Upper lobe of left lung (tissue), 6 donors: ENCODE results near the gene HOGA1. TPM values are rescaled to one million over a fixed set of nuclear protein-coding genes. Genes with fewer than 3 reads are reported as not detected.
A peak's percentile ranks its signal among the peaks of the same experiment; 100 is the strongest.

ENCODE experiments used
- ATAC-seq, 2 donors: fragments of 200-7000 bp; cut with Tn5 transposase; one replicate each; pipeline ENCODE4 v1.9.1; 2022; ENCODE audit warnings: mild to moderate bottlenecking in 2 of 2, moderate library complexity in 2 of 2; ENCODE audit not compliant: low FRiP score in 2 of 2
- DNase-seq, 2 donors: peaks; one replicate each; pipeline ENCODE4 v3.0.0-alpha.2; 2019 to 2020
- H3K27ac ChIP-seq, 4 donors: fragments of 200-600 bp; sonication (generic); one replicate each; pipeline ENCODE4 v1.5.1; 2016 to 2019
- H3K27me3 ChIP-seq, 4 donors: fragments of 200-600 bp; sonication (generic); one replicate each; pipeline ENCODE4 v1.5.1; 2017 to 2019
- H3K36me3 ChIP-seq, 4 donors: fragments of 200-600 bp; sonication (generic); one replicate each; pipeline ENCODE4 v1.5.1; 2016 to 2019
- H3K4me1 ChIP-seq, 4 donors: fragments of 200-600 bp; sonication (generic); one replicate each; pipeline ENCODE4 v1.5.1; 2018 to 2019
- H3K4me3 ChIP-seq, 4 donors: fragments of 200-600 bp; sonication (generic); one replicate each; pipeline ENCODE4 v1.5.1; 2017 to 2019; ENCODE audit warnings: mild to moderate bottlenecking in 2 of 4, moderate library complexity in 1 of 4
- H3K9me3 ChIP-seq, 4 donors: fragments of 200-600 bp; sonication (generic); one replicate each; pipeline ENCODE4 v1.5.1; 2018 to 2019
- EP300 ChIP-seq, 4 donors: sonication (generic); formaldehyde crosslinking; IDR thresholded peaks; one replicate each; pipeline ENCODE4 v1.5.1; 2017; ENCODE audit warnings: antibody characterized with exemption in 4 of 4, control low read depth in 2 of 4
- POLR2A ChIP-seq, 4 donors: fragments of 450-650 bp; IDR thresholded peaks; one replicate each; pipeline ENCODE4 v1.5.1; 2016 to 2017; ENCODE audit warnings: antibody characterized with exemption in 4 of 4, mild to moderate bottlenecking in 2 of 4
- POLR2AphosphoS5 ChIP-seq, 2 donors: sonication (generic); formaldehyde crosslinking; IDR thresholded peaks; one replicate each; pipeline ENCODE4 v1.5.1; 2017; ENCODE audit warnings: antibody characterized with exemption in 2 of 2
- WGBS, 2 donors: methylation state at CpG; one replicate each; pipeline ENCODE4 v1.1.5; 2017 to 2018; 5-methylcytosine and 5-hydroxymethylcytosine counted together
- total RNA-seq, 6 donors: library from RNA; depleted of rRNA in 4 of 6; stranded (reverse); fragments of >200 nt in 4 of 6; gene quantifications; one replicate each; pipeline versions ENCODE4 v1.1.0 to v1.2.1, GENCODE V29; 2016 to 2021
- TF ChIP-seq, protein P1 (sequence below), 6 experiments: fragments of 450-650 bp in 4 of 6; fragments of 200-600 bp in 2 of 6; sonication (generic) in 2 of 6; IDR thresholded peaks; one replicate each; pipeline ENCODE4 v1.5.1; 2016 to 2019; ENCODE audit warnings: antibody characterized with exemption in 6 of 6
- donor health status: DM: no; HTN: no; CAD: no; lungs with moderate emphysema.
- donor health status: DM: no; HTN: yes; CAD: no; lungs with severe emphysema.

HOGA1 gene
- total RNA-seq = 1 to 10 TPM in 5 of 6 donors, under 1 TPM in 1; 0.39 to 4.2 (median 1.9) TPM

DNA sequence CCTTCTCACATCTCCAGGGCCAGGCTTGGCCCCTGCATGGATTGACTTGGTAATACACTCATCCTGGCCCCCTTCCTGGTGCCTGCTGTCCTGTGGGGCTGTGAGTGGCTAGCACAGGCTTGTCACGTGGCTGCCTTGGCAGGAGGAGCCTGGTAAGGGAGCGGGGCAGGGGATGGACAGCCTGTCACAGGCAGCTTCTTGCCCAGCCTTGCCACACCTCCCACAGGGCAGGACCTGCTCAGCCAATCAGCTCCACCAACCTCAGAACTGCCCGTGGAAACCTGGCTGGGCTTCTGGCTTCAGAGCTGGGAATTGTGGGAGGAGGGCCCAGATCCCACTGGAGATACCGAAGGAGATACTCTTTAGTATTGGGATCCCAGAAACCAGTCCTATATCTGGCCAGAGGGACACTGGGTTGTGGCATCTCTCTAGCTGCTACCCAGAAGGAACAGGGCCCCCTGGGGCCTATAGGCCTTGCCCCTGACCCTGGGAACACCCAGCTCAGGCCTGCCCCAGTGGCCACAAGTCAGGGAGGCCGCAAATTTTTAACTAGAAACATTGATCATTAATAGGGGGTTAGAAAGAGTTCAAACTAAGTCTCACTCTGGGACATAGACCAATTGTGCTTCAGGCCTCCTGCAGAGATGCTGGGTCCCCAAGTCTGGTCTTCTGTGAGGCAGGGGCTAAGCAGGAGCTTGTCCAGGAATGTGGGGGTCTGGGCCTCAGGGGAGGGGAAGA, at the start of gene HOGA1:
Gene HOGA1 (plus strand): TSS at position 330 of the 738 bp plus-strand sequence. CDS start 315 bp downstream, at position 645.
- DNase-seq (peak in 1 of 2 donors; percentile 50), ATAC-seq (peak; percentile 54 to 68)
- Histone ChIP-seq H3K4me3 (no peak within 1 kb of the TSS), H3K9me3 (no peaks in the 10 kb centered on the region), H3K36me3 (no peaks in the 10 kb centered on the region), H3K27ac (peak within 1 kb of the TSS in 2 of 4 donors; percentile 39 to 45), H3K27me3 (no peaks in the 10 kb centered on the region), H3K4me1 (peaks cover 0 to 6% (median 0%) of the 10 kb centered on the region in 4 donors)
- 50 to 80% methylated on average over 1 to 5 of the region's 5 CpGs for WGBS, 2 donors
- no peak for TF ChIP-seq POLR2A (IDR thresholded peaks at IDR 0.05)
- no peak for TF ChIP-seq EP300 (IDR thresholded peaks at IDR 0.05)
- no peak for TF ChIP-seq POLR2AphosphoS5 (IDR thresholded peaks at IDR 0.05)
- TF ChIP-seq, protein P1, sequence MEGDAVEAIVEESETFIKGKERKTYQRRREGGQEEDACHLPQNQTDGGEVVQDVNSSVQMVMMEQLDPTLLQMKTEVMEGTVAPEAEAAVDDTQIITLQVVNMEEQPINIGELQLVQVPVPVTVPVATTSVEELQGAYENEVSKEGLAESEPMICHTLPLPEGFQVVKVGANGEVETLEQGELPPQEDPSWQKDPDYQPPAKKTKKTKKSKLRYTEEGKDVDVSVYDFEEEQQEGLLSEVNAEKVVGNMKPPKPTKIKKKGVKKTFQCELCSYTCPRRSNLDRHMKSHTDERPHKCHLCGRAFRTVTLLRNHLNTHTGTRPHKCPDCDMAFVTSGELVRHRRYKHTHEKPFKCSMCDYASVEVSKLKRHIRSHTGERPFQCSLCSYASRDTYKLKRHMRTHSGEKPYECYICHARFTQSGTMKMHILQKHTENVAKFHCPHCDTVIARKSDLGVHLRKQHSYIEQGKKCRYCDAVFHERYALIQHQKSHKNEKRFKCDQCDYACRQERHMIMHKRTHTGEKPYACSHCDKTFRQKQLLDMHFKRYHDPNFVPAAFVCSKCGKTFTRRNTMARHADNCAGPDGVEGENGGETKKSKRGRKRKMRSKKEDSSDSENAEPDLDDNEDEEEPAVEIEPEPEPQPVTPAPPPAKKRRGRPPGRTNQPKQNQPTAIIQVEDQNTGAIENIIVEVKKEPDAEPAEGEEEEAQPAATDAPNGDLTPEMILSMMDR (IDR thresholded peaks at IDR 0.05) = no peak

DNA sequence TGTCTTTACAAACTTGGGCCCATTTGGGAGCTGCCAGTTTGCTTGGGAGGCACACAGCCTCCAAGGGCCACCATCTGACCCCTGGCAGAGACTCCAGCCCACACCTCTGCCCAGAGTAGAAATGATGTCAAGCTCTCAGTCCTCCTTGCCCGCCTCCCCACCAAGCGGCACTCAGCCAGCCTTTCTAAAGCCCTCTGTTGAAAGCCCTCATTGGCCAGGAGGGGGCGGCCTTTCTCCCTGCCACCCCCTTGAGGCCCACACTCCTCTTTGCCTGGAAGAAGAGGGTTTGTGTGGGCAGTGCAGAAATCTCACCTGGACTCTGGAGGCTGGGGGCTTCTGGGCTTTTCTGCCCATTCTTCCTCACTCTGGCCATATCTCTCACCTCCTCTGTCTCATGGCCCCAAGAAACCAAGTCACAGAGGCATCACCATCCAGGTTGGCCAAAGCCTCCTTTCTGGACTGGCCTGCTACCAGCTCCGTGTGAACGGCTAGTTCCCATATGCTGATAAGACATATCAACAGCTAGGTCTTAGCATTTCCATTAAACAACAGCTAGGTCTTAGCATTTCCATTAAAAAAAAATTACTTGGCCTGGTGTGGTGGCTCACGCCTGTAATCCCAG, 49.3 kb upstream of the HOGA1 start:
- DNase-seq (peak in 1 of 2 donors; percentile 36), ATAC-seq (peak in 1 of 2 donors; percentile 46)
- Histone ChIP-seq H3K4me3 (no peak overlapping the region), H3K27me3 (no peaks in the 10 kb centered on the region), H3K36me3 (no peaks in the 10 kb centered on the region), H3K4me1 (peaks cover 0 to 11% (median 6%) of the 10 kb centered on the region in 4 donors), H3K9me3 (no peaks in the 10 kb centered on the region), H3K27ac (no peak overlapping the region)
- TF ChIP-seq POLR2A (IDR thresholded peaks at IDR 0.05) = no peak
- no peak for TF ChIP-seq POLR2AphosphoS5 (IDR thresholded peaks at IDR 0.05)
- no peak for TF ChIP-seq EP300 (IDR thresholded peaks at IDR 0.05)
- TF ChIP-seq, protein P1 (IDR thresholded peaks at IDR 0.05) = peak in 4 of 6 experiments; percentile 16 to 35 (median 27)
- 80 to 89% methylated on average over 5 to 6 of the region's 6 CpGs for WGBS, 2 donors

DNA sequence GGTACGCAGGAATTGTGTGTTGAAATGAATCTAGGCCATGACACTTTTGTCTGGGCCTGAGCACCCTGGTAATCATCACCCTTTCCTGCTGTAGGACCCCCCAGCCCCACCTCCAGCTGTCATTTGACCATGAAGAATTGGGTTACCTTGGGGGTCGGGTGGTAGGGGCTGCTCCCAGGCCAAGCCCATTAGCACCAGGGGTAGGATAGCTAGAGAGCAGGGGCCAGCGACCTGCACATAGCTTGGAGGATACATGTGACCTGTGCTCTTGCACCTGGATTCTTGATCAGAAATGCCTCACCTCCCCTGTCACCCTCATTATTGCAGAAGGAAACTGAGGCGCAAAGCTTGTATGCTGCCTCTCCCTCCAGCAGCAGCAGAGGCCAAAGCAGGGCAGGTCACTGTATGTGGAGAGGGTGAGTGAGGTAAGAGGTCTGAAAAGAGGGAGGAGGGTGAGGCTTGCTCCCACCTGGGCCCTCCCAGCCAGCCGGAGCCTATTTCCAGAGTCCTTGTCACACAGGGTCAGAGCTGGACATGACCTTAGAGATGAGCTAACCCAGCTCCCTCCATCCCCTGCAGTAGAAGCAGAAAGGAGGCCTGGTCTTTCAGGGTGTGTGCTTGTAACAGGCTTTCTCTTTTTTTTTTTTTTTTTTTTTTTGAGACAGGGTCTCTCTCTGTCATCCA, 46.9 kb upstream of the HOGA1 start:
- Histone ChIP-seq H3K27ac (no peak overlapping the region), H3K4me1 (peaks cover 5 to 24% (median 23%) of the 10 kb centered on the region in 4 donors), H3K36me3 (no peaks in the 10 kb centered on the region), H3K4me3 (no peak overlapping the region), H3K27me3 (no peaks in the 10 kb centered on the region), H3K9me3 (no peaks in the 10 kb centered on the region)
- ATAC-seq = no peak
- no peak for DNase-seq
- TF ChIP-seq POLR2A (IDR thresholded peaks at IDR 0.05) = no peak
- TF ChIP-seq POLR2AphosphoS5 (IDR thresholded peaks at IDR 0.05) = no peak
- no peak for TF ChIP-seq EP300 (IDR thresholded peaks at IDR 0.05)
- TF ChIP-seq, protein P1 (IDR thresholded peaks at IDR 0.05) = no peak
- WGBS, 2 donors = 86 to 93% methylated on average over 4 to 5 of the region's 5 CpGs

DNA sequence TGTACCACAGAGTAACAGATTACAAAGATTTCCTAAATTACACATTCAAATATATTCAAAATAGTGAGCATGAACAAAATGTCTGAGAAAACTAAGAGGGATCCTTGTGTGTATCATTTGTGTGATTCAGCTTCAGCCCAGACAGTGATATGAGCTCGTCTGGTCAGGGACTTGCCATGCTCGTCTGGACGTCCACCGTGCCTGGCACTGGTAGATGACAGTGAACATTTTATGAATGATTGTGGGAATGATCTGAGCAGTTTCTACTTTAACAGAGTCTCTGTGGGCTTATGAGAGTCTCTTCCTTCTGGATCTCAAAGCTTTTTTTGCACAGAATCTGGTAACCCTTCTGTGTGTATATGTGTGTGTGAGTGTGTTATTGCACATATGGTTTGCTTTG, 45.8 kb upstream of the HOGA1 start:
- no peaks in the 10 kb centered on the region for H3K27me3 ChIP-seq
- no peaks in the 10 kb centered on the region for H3K36me3 ChIP-seq
- H3K4me1 ChIP-seq = peaks cover 16 to 35% (median 34%) of the 10 kb centered on the region in 4 donors
- no peak overlapping the region for H3K4me3 ChIP-seq
- H3K27ac ChIP-seq = no peak overlapping the region
- WGBS, 2 donors = 78 to 85% methylated on average over 4 of the region's 4 CpGs
- ATAC-seq = no peak
- H3K9me3 ChIP-seq = no peaks in the 10 kb centered on the region
- no peak for DNase-seq
- TF ChIP-seq EP300 (IDR thresholded peaks at IDR 0.05) = no peak
- TF ChIP-seq POLR2AphosphoS5 (IDR thresholded peaks at IDR 0.05) = no peak
- no peak for TF ChIP-seq POLR2A (IDR thresholded peaks at IDR 0.05)
- TF ChIP-seq, protein P1 (IDR thresholded peaks at IDR 0.05) = no peak
